Karpas-422 (cell line): ENCODE results near the gene CDK9. TPM values are rescaled to one million over a fixed set of nuclear protein-coding genes. Genes with fewer than 3 reads are reported as not detected.

Experiments used
- DNase-seq: peaks from one replicate; pipeline ENCODE4 v3.0.0-alpha.2; 2015
- H2AFZ ChIP-seq: fragments of 200-600 bp; sonication (generic); 2 replicates; pipeline ENCODE4 v1.6.1; 2014; ENCODE audit warnings: antibody characterized with exemption, low read length, mixed read lengths
- H3K27ac ChIP-seq: fragments of 200-600 bp; sonication (generic); 2 replicates; pipeline ENCODE4 v1.5.1; 2014; ENCODE audit warnings: mild to moderate bottlenecking, low read length, moderate library complexity
- H3K27me3 ChIP-seq: fragments of 200-600 bp; sonication (generic); 2 replicates; pipeline ENCODE4 v1.6.1; 2014; ENCODE audit warnings: low read length, mixed read lengths
- H3K36me3 ChIP-seq: fragments of 200-600 bp; sonication (generic); 2 replicates; pipeline ENCODE4 v1.6.1; 2014; ENCODE audit warnings: low read length, mixed read lengths; ENCODE audit not compliant: insufficient read depth
- H3K4me1 ChIP-seq: fragments of 200-600 bp; sonication (generic); 2 replicates; pipeline ENCODE4 v1.6.1; 2014; ENCODE audit warnings: mild to moderate bottlenecking, low read length, mixed read lengths
- H3K4me2 ChIP-seq: fragments of 200-600 bp; sonication (generic); 2 replicates; pipeline ENCODE4 v1.6.1; 2014; ENCODE audit warnings: low read length, low read depth, mild to moderate bottlenecking; ENCODE audit not compliant: poor library complexity, severe bottlenecking
- H3K4me3 ChIP-seq: fragments of 200-600 bp; sonication (generic); 2 replicates; pipeline ENCODE4 v1.5.1; 2014; ENCODE audit warnings: mild to moderate bottlenecking, antibody characterized with exemption, low read length, mixed read lengths
- H3K79me2 ChIP-seq: fragments of 200-600 bp; sonication (generic); 2 replicates; pipeline ENCODE4 v1.6.1; 2014; ENCODE audit warnings: mild to moderate bottlenecking, low read length, mixed read lengths
- H3K9ac ChIP-seq: fragments of 200-600 bp; sonication (generic); 2 replicates; pipeline ENCODE4 v1.6.0; 2014; ENCODE audit warnings: low read length
- H3K9me2 ChIP-seq: fragments of 200-600 bp; sonication (generic), shearing (Covaris generic); replicated peaks from 2 replicates; pipeline ENCODE4 v1.6.0; 2014; ENCODE audit warnings: mild to moderate bottlenecking, low read length, moderate library complexity; ENCODE audit not compliant: insufficient read depth
- H3K9me3 ChIP-seq: fragments of 300-700, 200-600 bp; sonication (generic); 2 replicates; pipeline ENCODE4 v1.6.1; 2014; ENCODE audit warnings: low read length, mixed read lengths
- H4K20me1 ChIP-seq: fragments of 200-600 bp; sonication (generic); 2 replicates; pipeline ENCODE4 v1.6.1; 2014; ENCODE audit warnings: mild to moderate bottlenecking, antibody characterized with exemption, low read length, low read depth; ENCODE audit not compliant: insufficient read depth
- total RNA-seq: library from RNA; depleted of rRNA; stranded (reverse); fragments of >200 nt; shearing (Covaris generic); gene quantifications from 2 replicates; pipeline ENCODE4 v1.2.3, GENCODE V29; 2014; ENCODE audit warnings: low replicate concordance

Gene CDK9
- total RNA-seq, 1 experiment from 2014 or later = 23.9 TPM

GRCh38 chr9:127796852-127797370 is 11.1 kb downstream of the CDK9 start:
- H3K79me2 ChIP-seq = no peaks in the 10 kb centered on the region
- H3K9me2 ChIP-seq = no peaks in the 10 kb centered on the region
- no peak for DNase-seq
- H3K4me3 ChIP-seq = no peak overlapping the region
- no peak overlapping the region for H2AFZ ChIP-seq
- peaks cover 3% of the 10 kb centered on the region for H3K4me1 ChIP-seq
- no peak overlapping the region for H3K4me2 ChIP-seq
- 0 out of 2 replicates have a peak, but pooled peaks cover 10% of the 10 kb centered on the region for H4K20me1 ChIP-seq
- peaks cover 5% of the 10 kb centered on the region; the same call in 1 of the 2 replicates for H3K36me3 ChIP-seq
- no peak overlapping the region for H3K9ac ChIP-seq
- no peaks in the 10 kb centered on the region for H3K9me3 ChIP-seq
- H3K27ac ChIP-seq = no peak overlapping the region
- no peaks in the 10 kb centered on the region for H3K27me3 ChIP-seq

- no peak for DNase-seq
- peak overlapping the region; percentile 91 for H3K4me2 ChIP-seq
- H3K9me3 ChIP-seq = no peaks in the 10 kb centered on the region
- peak overlapping the region; percentile 88; the same call in 1 of the 2 replicates for H2AFZ ChIP-seq
- H3K9ac ChIP-seq = peak overlapping the region; percentile 76
- H3K4me3 ChIP-seq = peak overlapping the region; percentile 66
- H3K9me2 ChIP-seq = no peaks in the 10 kb centered on the region
- peaks cover 6% of the 10 kb centered on the region; the same call in 1 of the 2 replicates for H4K20me1 ChIP-seq
- H3K4me1 ChIP-seq = peaks cover 19% of the 10 kb centered on the region
- no peaks in the 10 kb centered on the region for H3K27me3 ChIP-seq
- peaks cover 28% of the 10 kb centered on the region for H3K79me2 ChIP-seq
- H3K36me3 ChIP-seq = peaks cover 6% of the 10 kb centered on the region; the same call in 1 of the 2 replicates
- peak overlapping the region; percentile 39 for H3K27ac ChIP-seq
These were observed 16.2 kb downstream of the CDK9 start for GRCh38 chr9:127801955-127802575.

- Histone ChIP-seq H4K20me1 (peaks cover 6% of the 10 kb centered on the region; the same call in 1 of the 2 replicates), H3K27me3 (no peaks in the 10 kb centered on the region), H3K36me3 (peaks cover 6% of the 10 kb centered on the region; the same call in 1 of the 2 replicates), H3K4me3 (peak within 1 kb of the TSS; percentile 100), H3K79me2 (peaks cover 28% of the 10 kb centered on the region), H3K4me1 (peaks cover 19% of the 10 kb centered on the region), H3K4me2 (peak within 1 kb of the TSS; percentile 91), H3K9me2 (no peaks in the 10 kb centered on the region), H3K9me3 (no peaks in the 10 kb centered on the region), H2AFZ (peak within 1 kb of the TSS; percentile 88; the same call in 1 of the 2 replicates), H3K27ac (peak within 1 kb of the TSS; percentile 78), H3K9ac (peak within 1 kb of the TSS; percentile 100)
- DNase-seq = peak; percentile 95
These were observed 17.0 kb downstream of the CDK9 start, which contains the start of gene FPGS for GRCh38 chr9:127802576-127803443. FPGS (plus strand) TSS chr9:127802882; CDS start chr9:127802925, 43 bp downstream.

- DNase-seq = peak; percentile 62
- peak overlapping the region; percentile 100 for H3K4me3 ChIP-seq
These were observed 17.9 kb downstream of the CDK9 start for GRCh38 chr9:127803507-127804352.

GRCh38 chr9:127805620-127806019 is 19.8 kb downstream of the CDK9 start:
- H3K27me3 ChIP-seq = no peaks in the 10 kb centered on the region
- H3K4me2 ChIP-seq = no peak overlapping the region
- H2AFZ ChIP-seq = no peak overlapping the region
- peaks cover 6% of the 10 kb centered on the region; the same call in 1 of the 2 replicates for H4K20me1 ChIP-seq
- H3K4me3 ChIP-seq = no peak overlapping the region
- H3K36me3 ChIP-seq = peaks cover 24% of the 10 kb centered on the region
- no peak overlapping the region for H3K27ac ChIP-seq
- peaks cover 30% of the 10 kb centered on the region for H3K79me2 ChIP-seq
- H3K9me3 ChIP-seq = no peaks in the 10 kb centered on the region
- H3K9ac ChIP-seq = no peak overlapping the region
- H3K4me1 ChIP-seq = peaks cover 19% of the 10 kb centered on the region
- no peaks in the 10 kb centered on the region for H3K9me2 ChIP-seq
- no peak for DNase-seq

More at GRCh38 chr9:127803507-127804352, 17.9 kb downstream of the CDK9 start:
- Histone ChIP-seq H3K9me3 (no peaks in the 10 kb centered on the region), H3K27me3 (no peaks in the 10 kb centered on the region), H2AFZ (no peak overlapping the region), H3K9ac (peak overlapping the region; percentile 100), H3K36me3 (peaks cover 10% of the 10 kb centered on the region), H4K20me1 (peaks cover 6% of the 10 kb centered on the region; the same call in 1 of the 2 replicates), H3K79me2 (peaks cover 28% of the 10 kb centered on the region), H3K4me1 (peaks cover 19% of the 10 kb centered on the region), H3K27ac (peak overlapping the region; percentile 78), H3K4me2 (peak overlapping the region; percentile 89), H3K9me2 (no peaks in the 10 kb centered on the region)

- H2AFZ ChIP-seq = no peak overlapping the region
- H3K36me3 ChIP-seq = peaks cover 24% of the 10 kb centered on the region
- no peaks in the 10 kb centered on the region for H3K9me2 ChIP-seq
- no peak overlapping the region for H3K4me3 ChIP-seq
- H4K20me1 ChIP-seq = peaks cover 6% of the 10 kb centered on the region; the same call in 1 of the 2 replicates
- H3K79me2 ChIP-seq = peaks cover 30% of the 10 kb centered on the region
- no peak overlapping the region for H3K9ac ChIP-seq
- H3K27ac ChIP-seq = no peak overlapping the region
- H3K9me3 ChIP-seq = no peaks in the 10 kb centered on the region
- DNase-seq = no peak
- H3K4me1 ChIP-seq = peaks cover 17% of the 10 kb centered on the region
- no peaks in the 10 kb centered on the region for H3K27me3 ChIP-seq
- no peak overlapping the region for H3K4me2 ChIP-seq
These were observed 21.0 kb downstream of the CDK9 start for GRCh38 chr9:127806871-127807270.

GRCh38 chr9:127808347-127809001 is 22.6 kb downstream of the CDK9 start:
- no peak for DNase-seq
- Histone ChIP-seq H3K79me2 (peaks cover 24% of the 10 kb centered on the region), H2AFZ (no peak overlapping the region), H3K27ac (no peak overlapping the region), H4K20me1 (peaks cover 6% of the 10 kb centered on the region; the same call in 1 of the 2 replicates), H3K27me3 (no peaks in the 10 kb centered on the region), H3K9me3 (no peaks in the 10 kb centered on the region), H3K36me3 (peaks cover 29% of the 10 kb centered on the region), H3K4me2 (no peak overlapping the region), H3K4me3 (no peak overlapping the region), H3K9me2 (no peaks in the 10 kb centered on the region), H3K4me1 (peaks cover 10% of the 10 kb centered on the region), H3K9ac (no peak overlapping the region)
